ENCODE measurements around the gene TTC39C. TPM values are rescaled to one million over a fixed set of nuclear protein-coding genes. Genes with fewer than 3 reads are reported as not detected.

TTC39C gene
- total RNA-seq, 1 experiment from 2014 or later: 24.7 TPM

DNA sequence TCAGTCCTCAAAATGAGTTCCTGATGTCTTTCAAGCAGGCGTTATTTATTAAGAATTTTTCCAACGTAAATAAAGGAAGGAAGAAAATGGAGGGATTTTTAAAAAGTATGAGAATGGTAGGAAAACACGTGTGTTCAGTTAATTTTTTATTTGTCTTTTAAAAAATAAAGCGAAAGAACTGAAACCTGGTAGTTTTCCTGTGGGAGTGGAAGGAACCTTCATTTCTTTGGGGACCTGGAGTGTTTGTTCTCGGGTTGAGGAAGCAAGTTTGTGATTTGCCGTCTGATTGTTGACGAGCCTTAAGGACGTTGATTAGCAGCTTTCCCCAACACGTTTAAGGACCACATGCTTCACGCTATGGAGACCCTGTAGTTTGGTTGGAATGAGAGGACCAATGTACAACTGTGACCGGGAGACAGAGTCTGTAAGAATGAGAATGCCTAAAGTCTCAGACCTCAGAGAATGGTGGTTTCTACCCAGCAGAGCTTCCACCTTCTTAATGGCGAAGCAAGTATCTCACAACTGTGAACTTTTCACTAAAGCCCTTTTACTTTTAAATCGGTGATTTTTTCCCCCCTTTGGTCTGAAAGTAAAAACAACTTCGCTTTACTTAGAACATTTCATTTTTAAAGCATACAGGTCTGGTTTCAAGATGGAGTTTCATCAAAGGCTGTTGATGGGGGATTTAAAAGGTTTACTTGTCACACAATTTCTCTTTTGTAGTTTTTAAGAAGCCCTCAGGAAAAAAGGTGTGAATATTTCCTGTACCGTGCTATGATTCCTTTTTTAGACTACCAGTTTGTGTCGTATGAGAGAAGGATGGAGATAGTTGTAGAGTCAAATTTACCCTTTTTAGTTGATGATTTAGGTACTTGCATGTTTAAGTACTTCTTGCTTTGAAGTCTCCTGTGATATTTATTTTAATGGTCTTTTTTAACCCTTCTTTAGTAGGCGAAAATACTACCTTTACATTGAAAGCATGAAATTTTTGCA is 1.4 kb downstream of the TTC39C start:
- CTCF ChIA-PET: no interaction called here
- no peak overlapping the region for H3K27ac ChIP-seq (ENCODE audit: low read length)
- intact Hi-C loops (cut with micrococcal nuclease): loop anchor here (2.0 kb wide), 2 partner anchors 17 to 103 kb away; no protein-coding TSS in a partner anchor

DNA sequence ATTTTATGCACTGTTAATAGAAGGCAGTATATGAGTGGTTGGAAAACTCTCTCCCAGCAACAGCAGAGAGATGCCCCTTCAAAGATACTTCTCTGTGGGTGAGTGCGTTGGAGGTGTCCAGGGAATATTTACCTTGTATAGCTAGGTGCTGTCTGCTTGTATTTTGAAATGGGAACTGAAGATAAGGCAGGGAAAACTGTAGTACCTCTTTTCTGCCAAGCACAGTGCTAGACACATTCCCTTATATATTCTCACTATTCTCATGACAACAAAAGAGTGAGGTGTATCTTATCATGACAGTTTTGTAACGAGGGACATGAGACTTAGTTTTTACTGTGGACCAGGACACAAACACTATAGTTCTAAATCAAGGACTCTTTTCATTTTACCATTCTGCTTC is 2.1 kb downstream of the TTC39C start:
- H2AFZ ChIP-seq (ENCODE audit: low read length): no peak overlapping the region
- ATAC-seq (no peak; the same call in 1 of the 2 replicates), DNase-seq (peak; percentile 55)
- ChIA-PET CTCF (no interaction called here), POLR2A (ENCODE audit: unreplicated experiment) (no interaction called here)
- no peak overlapping the region for H3K27ac ChIP-seq (ENCODE audit: low read length)
- no peak for TF ChIP-seq EZH2 (IDR thresholded peaks at IDR 0.05; ENCODE audit: low read length, unreplicated experiment)
- TF ChIP-seq, protein P1, sequence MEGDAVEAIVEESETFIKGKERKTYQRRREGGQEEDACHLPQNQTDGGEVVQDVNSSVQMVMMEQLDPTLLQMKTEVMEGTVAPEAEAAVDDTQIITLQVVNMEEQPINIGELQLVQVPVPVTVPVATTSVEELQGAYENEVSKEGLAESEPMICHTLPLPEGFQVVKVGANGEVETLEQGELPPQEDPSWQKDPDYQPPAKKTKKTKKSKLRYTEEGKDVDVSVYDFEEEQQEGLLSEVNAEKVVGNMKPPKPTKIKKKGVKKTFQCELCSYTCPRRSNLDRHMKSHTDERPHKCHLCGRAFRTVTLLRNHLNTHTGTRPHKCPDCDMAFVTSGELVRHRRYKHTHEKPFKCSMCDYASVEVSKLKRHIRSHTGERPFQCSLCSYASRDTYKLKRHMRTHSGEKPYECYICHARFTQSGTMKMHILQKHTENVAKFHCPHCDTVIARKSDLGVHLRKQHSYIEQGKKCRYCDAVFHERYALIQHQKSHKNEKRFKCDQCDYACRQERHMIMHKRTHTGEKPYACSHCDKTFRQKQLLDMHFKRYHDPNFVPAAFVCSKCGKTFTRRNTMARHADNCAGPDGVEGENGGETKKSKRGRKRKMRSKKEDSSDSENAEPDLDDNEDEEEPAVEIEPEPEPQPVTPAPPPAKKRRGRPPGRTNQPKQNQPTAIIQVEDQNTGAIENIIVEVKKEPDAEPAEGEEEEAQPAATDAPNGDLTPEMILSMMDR (conservative IDR thresholded peaks at IDR 0.05; ENCODE audit: low read depth, low read length): peak; percentile 56
- no peak for TF ChIP-seq EZH2phosphoT487 (IDR thresholded peaks at IDR 0.05; ENCODE audit: borderline replicate concordance, low read length)
- H3K4me2 ChIP-seq (ENCODE audit: low read length): peak overlapping the region; percentile 88
- peaks cover 62% of the 10 kb centered on the region for H3K79me2 ChIP-seq (ENCODE audit: low read length)
- intact Hi-C loops (cut with micrococcal nuclease): no loop called here
- H3K9me2 ChIP-seq (replicated peaks; ENCODE audit: low read length): no peaks in the 10 kb centered on the region
- H3K4me1 ChIP-seq (ENCODE audit: insufficient read depth, low read length): peaks cover 19% of the 10 kb centered on the region
- H3F3A ChIP-seq (ENCODE audit: low read length, unreplicated experiment): no peaks in the 10 kb centered on the region
- H3K36me3 ChIP-seq (ENCODE audit: low read depth, low read length): peaks cover 3% of the 10 kb centered on the region; the same call in 1 of the 2 replicates
- no peaks in the 10 kb centered on the region for H3K9me3 ChIP-seq (ENCODE audit: low read length)
- BruUV-seq (replicated peaks): no TSS peak
- H3K4me3 ChIP-seq (ENCODE audit: low read length): peak overlapping the region; percentile 91
- H3K27me3 ChIP-seq (ENCODE audit: low read length): no peaks in the 10 kb centered on the region
- no peak overlapping the region for H3K9ac ChIP-seq (ENCODE audit: low read length)
- 0 out of 2 replicates have a peak, but pooled peaks cover 3% of the 10 kb centered on the region for H4K20me1 ChIP-seq (ENCODE audit: low read length)

More for the DNA sequence above, 1.4 kb downstream of the TTC39C start:
- POLR2A ChIA-PET (ENCODE audit: unreplicated experiment): interaction anchor here (0.6 kb wide), 1 partner anchor 56 kb away, joined by 3 read pairs; no protein-coding TSS in a partner anchor
- H2AFZ ChIP-seq (ENCODE audit: low read length): peak overlapping the region; percentile 90
- H3K9me2 ChIP-seq (replicated peaks; ENCODE audit: low read length): no peaks in the 10 kb centered on the region
- H3K4me2 ChIP-seq (ENCODE audit: low read length): peak overlapping the region; percentile 88
- no peaks in the 10 kb centered on the region for H3K9me3 ChIP-seq (ENCODE audit: low read length)
- H3K36me3 ChIP-seq (ENCODE audit: low read depth, low read length): peaks cover 3% of the 10 kb centered on the region; the same call in 1 of the 2 replicates
- TF ChIP-seq, protein P1 (conservative IDR thresholded peaks at IDR 0.05; ENCODE audit: low read depth, low read length): no peak
- no peak for TF ChIP-seq EZH2 (IDR thresholded peaks at IDR 0.05; ENCODE audit: low read length, unreplicated experiment)
- no peak for TF ChIP-seq EZH2phosphoT487 (IDR thresholded peaks at IDR 0.05; ENCODE audit: borderline replicate concordance, low read length)
- H3K79me2 ChIP-seq (ENCODE audit: low read length): peaks cover 58% of the 10 kb centered on the region
- H3F3A ChIP-seq (ENCODE audit: low read length, unreplicated experiment): no peaks in the 10 kb centered on the region
- ATAC-seq: no peak
- TSS peak; percentile 55 for BruUV-seq (replicated peaks)
- peak overlapping the region; percentile 91 for H3K4me3 ChIP-seq (ENCODE audit: low read length)
- peak overlapping the region; percentile 77 for H3K9ac ChIP-seq (ENCODE audit: low read length)
- H4K20me1 ChIP-seq (ENCODE audit: low read length): 0 out of 2 replicates have a peak, but pooled peaks cover 3% of the 10 kb centered on the region
- no peak for DNase-seq
- no peaks in the 10 kb centered on the region for H3K27me3 ChIP-seq (ENCODE audit: low read length)
- peaks cover 14% of the 10 kb centered on the region for H3K4me1 ChIP-seq (ENCODE audit: insufficient read depth, low read length)

All from PC-3 (cell line).